ENCODE results near the gene JMJD8. TPM values are rescaled to one million over a fixed set of nuclear protein-coding genes. Genes with fewer than 3 reads are reported as not detected.

Gene JMJD8
- total RNA-seq, 1 donor, result 42.8 TPM

- TF ChIP-seq, protein P1, sequence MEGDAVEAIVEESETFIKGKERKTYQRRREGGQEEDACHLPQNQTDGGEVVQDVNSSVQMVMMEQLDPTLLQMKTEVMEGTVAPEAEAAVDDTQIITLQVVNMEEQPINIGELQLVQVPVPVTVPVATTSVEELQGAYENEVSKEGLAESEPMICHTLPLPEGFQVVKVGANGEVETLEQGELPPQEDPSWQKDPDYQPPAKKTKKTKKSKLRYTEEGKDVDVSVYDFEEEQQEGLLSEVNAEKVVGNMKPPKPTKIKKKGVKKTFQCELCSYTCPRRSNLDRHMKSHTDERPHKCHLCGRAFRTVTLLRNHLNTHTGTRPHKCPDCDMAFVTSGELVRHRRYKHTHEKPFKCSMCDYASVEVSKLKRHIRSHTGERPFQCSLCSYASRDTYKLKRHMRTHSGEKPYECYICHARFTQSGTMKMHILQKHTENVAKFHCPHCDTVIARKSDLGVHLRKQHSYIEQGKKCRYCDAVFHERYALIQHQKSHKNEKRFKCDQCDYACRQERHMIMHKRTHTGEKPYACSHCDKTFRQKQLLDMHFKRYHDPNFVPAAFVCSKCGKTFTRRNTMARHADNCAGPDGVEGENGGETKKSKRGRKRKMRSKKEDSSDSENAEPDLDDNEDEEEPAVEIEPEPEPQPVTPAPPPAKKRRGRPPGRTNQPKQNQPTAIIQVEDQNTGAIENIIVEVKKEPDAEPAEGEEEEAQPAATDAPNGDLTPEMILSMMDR (IDR thresholded peaks at IDR 0.05; ENCODE audit: insufficient read depth, low read length), result no peak
- H3K4me3 ChIP-seq (ENCODE audit: low read depth, low read length), result no peak overlapping the region
- DNase-seq (ENCODE audit: low read depth), result no peak
These were observed 3.4 kb upstream of the JMJD8 start for GRCh38 chr16:687499-687898.

- TF ChIP-seq, protein P1 (IDR thresholded peaks at IDR 0.05; ENCODE audit: insufficient read depth, low read length), result no peak
- DNase-seq (ENCODE audit: low read depth), result no peak
- no peak overlapping the region for H3K4me3 ChIP-seq (ENCODE audit: low read depth, low read length)
These were observed 2.5 kb upstream of the JMJD8 start for GRCh38 chr16:686459-687260.

GRCh38 chr16:685967-686366 lies 1.8 kb upstream of the JMJD8 start:
- TF ChIP-seq, protein P1 (IDR thresholded peaks at IDR 0.05; ENCODE audit: insufficient read depth, low read length), result peak; percentile 47
- H3K4me3 ChIP-seq (ENCODE audit: low read depth, low read length), result no peak overlapping the region
- peak; percentile 25 for DNase-seq (ENCODE audit: low read depth)

DNA sequence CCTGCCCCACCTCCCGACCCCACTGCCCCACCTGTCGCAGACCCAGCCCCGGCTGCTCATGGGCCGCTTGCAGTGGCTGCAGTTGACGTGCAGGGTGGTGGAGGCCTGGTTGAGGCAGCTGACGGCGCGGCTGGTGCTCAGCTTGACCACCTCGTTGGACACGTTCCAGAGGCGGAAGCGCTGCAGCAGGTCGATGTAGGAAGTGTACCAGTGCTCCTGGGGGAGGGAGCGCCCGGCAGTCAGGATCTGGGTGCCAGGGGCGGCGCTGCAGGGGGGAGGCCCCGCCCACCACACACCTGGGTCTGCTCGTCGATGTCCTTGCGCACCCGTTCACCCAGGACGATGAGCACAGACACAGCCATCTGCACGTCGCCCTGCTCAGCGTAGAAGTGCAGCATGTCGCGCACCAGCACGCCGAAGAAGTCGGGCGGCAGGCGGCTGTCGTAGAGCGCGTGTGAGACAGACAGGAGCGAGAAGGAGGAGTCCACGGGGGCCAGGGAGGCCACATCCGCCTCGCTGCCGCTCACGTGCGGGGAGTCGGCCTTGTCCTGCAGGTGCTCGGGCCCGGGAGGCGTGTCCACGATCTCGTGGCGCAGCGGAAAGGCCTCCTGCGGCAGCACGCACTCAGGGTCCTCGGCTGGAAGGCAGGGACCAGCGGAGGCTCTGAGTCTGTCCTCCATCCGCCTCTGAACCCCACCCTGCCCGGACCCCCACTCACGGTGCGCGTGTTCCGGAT lies 995 bp upstream of the JMJD8 start:
- TF ChIP-seq, protein P1 (IDR thresholded peaks at IDR 0.05; ENCODE audit: insufficient read depth, low read length), result no peak
- peak overlapping the region; percentile 9 for H3K4me3 ChIP-seq (ENCODE audit: low read depth, low read length)
- DNase-seq (ENCODE audit: low read depth), result no peak

DNA sequence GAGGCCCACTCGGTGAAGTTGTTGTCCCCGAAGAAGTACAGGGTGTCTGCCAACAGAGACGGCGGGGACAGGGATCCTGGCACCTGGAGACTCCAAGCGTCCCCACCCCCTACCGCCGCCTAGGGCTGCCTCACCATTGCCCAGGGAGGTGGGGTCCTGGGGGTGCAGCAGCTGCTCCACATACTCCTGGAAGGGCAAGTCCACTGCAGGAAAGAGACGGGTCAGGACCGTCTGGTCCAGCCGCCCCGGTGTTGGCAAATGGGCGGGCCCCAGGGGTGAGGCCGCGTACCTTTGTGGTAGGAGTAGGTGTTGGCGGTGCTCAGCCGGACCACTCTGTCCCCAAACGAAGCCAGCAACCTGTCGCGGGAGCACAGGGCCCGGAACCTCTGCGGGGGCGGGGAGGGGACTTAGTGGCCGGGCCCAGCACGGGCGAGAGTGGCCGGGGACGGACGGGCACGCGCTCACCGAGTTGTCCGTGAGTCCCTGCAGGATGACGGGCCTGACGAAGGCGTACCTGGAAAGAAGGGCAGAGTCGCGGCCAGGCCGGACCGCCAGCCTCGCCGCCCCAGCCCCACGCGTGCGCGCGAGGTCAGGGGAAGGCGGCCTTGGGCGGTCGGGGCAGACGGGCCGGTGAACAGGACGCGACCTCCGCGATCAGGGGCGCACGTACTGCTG lies 601 bp downstream of the JMJD8 start:
- peak overlapping the region; percentile 73 for H3K4me3 ChIP-seq (ENCODE audit: low read depth, low read length)
- TF ChIP-seq, protein P1 (IDR thresholded peaks at IDR 0.05; ENCODE audit: insufficient read depth, low read length), result no peak
- DNase-seq (ENCODE audit: low read depth), result no peak

- TF ChIP-seq, protein P1 (IDR thresholded peaks at IDR 0.05; ENCODE audit: insufficient read depth, low read length), result no peak
- H3K4me3 ChIP-seq (ENCODE audit: low read depth, low read length), result peak overlapping the region; percentile 73
- no peak for DNase-seq (ENCODE audit: low read depth)
These were observed 1.4 kb downstream of the JMJD8 start for GRCh38 chr16:682493-683395.
